Esophagus squamous epithelium (tissue), 5 donors: Measurements from ENCODE around the gene NAT16. TPM values are rescaled to one million over a fixed set of nuclear protein-coding genes. Genes with fewer than 3 reads are reported as not detected.

Experiments used
- DNase-seq: peaks from one replicate; lab custom pipeline; 2025; lab: John Stamatoyannopoulos, UW
- H3K27ac ChIP-seq, 4 donors: fragments of 200-600 bp; sonication (generic); one replicate each; pipeline ENCODE4 v1.5.1; 2016 to 2019; ENCODE audit warnings: mild to moderate bottlenecking in 1 of 4
- H3K27me3 ChIP-seq, 4 donors: fragments of 200-600 bp; sonication (generic); 1 replicate in 3 of 4; 2 replicates in 1 of 4; pipeline versions ENCODE4 v1.5.1 to v1.6.0; 2017 to 2021; ENCODE audit warnings: antibody characterized with exemption in 1 of 4
- H3K36me3 ChIP-seq, 3 donors: fragments of 200-600 bp; sonication (generic); one replicate each; pipeline ENCODE4 v1.5.1; 2016 to 2019
- H3K4me1 ChIP-seq, 3 donors: fragments of 200-600 bp; sonication (generic); one replicate each; pipeline ENCODE4 v1.5.1; 2017 to 2019
- H3K4me3 ChIP-seq, 4 donors: fragments of 200-600 bp; sonication (generic); 1 replicate in 3 of 4; 2 replicates in 1 of 4; pipeline ENCODE4 v1.5.1; 2016 to 2019; ENCODE audit warnings: mild to moderate bottlenecking in 2 of 4, moderate library complexity in 1 of 4
- H3K9me3 ChIP-seq, 3 donors: fragments of 200-600 bp; sonication (generic); one replicate each; pipeline ENCODE4 v1.5.1; 2016 to 2019
- CTCF ChIP-seq, 6 experiments: fragments of 450-650 bp in 4 of 6; fragments of 200-600 bp in 2 of 6; sonication (generic) in 2 of 6; IDR thresholded peaks; one replicate each; pipeline ENCODE4 v1.5.1; 2016 to 2019; ENCODE audit warnings: antibody characterized with exemption in 6 of 6, mild to moderate bottlenecking in 4 of 6, moderate library complexity in 4 of 6
- POLR2A ChIP-seq, 4 donors: fragments of 450-650 bp; IDR thresholded peaks; one replicate each; pipeline ENCODE4 v1.6.1; 2017; ENCODE audit warnings: antibody characterized with exemption in 4 of 4, mild to moderate bottlenecking in 4 of 4, moderate library complexity in 3 of 4
- WGBS, 2 donors: methylation state at CpG; one replicate each; pipeline ENCODE4 v1.1.5; 2018; 5-methylcytosine and 5-hydroxymethylcytosine counted together
- intact Hi-C: fragments of 100-400 bp; cut with DNase I; formaldehyde crosslinking; loops from one replicate; pipeline ENCODE4 v1.15.0; 2022
- total RNA-seq, 4 donors: library from RNA; depleted of rRNA; stranded (reverse); fragments of >200 nt; gene quantifications; one replicate each; pipeline ENCODE4 v1.1.0, GENCODE V29; 2016
- donor health status: DM: yes; HTN: yes; CAD: no.

The NAT16 gene
- total RNA-seq = not detected

DNA sequence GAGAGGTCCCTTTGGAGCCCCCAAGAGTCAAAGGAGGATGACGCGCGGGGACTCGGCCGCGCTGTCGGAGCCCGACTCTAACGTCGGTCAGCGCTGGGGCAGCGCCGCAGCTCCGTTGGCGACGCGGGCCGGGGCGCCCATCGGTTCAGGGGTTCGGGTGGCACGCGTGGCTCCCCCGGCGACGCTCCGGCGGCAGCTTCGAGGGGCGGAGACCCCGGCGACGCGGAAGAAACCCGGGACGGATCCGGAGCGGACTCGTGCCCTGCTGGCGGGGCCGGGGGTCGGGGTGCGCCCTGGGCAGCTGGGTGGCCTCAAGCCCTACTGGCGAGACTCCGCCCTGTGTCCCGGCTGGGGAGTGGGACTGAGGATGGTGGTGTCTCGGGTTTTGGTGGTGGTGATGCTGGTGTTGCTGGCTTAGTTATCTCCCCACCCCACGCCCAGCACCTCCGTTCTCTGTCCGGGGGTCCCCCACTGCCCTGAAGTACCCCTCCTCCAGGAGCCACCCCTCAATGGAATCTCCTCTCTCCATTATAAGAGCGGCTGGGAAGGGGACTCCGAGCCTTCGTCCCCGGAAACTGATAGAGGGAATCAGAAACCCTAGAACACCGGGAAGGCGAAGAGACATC is at the start of gene NAT16:
Gene NAT16 (minus strand): TSS at position 164 of the 626 bp plus-strand sequence. CDS start 5,486 bp downstream, outside the sequence.
- Histone ChIP-seq H3K36me3 (no peaks in the 10 kb centered on the region), H3K4me1 (peaks cover 9 to 17% (median 9%) of the 10 kb centered on the region in 3 donors), H3K27me3 (peaks cover 0 to 98% (median 41%) of the 10 kb centered on the region in 4 donors), H3K9me3 (no peaks in the 10 kb centered on the region), H3K27ac (no peak within 1 kb of the TSS), H3K4me3 (peak within 1 kb of the TSS in 1 of 4 donors; percentile 6)
- no peak for TF ChIP-seq CTCF (IDR thresholded peaks at IDR 0.05)
- TF ChIP-seq POLR2A (IDR thresholded peaks at IDR 0.05) = no peak
- no peak for DNase-seq
- intact Hi-C loops = no loop called here
- WGBS, 2 donors = 5 to 12% methylated on average over 4 to 6 of the region's 56 CpGs

- intact Hi-C loops = no loop called here
Measured at GRCh38 chr7:101226721-101227120, 46.6 kb upstream of the NAT16 start.

GRCh38 chr7:101225650-101226049 is 45.6 kb upstream of the NAT16 start:
- TF ChIP-seq CTCF (IDR thresholded peaks at IDR 0.05) (no peak), POLR2A (IDR thresholded peaks at IDR 0.05) (no peak)
- intact Hi-C loops = no loop called here
- H3K9me3 ChIP-seq = no peaks in the 10 kb centered on the region
- DNase-seq = no peak
- H3K4me1 ChIP-seq = peaks cover 0 to 12% (median 0%) of the 10 kb centered on the region in 3 donors
- peaks cover 23 to 93% (median 24%) of the 10 kb centered on the region in 3 donors for H3K36me3 ChIP-seq
- no peaks in the 10 kb centered on the region for H3K27me3 ChIP-seq
- H3K4me3 ChIP-seq = no peak overlapping the region
- no peak overlapping the region for H3K27ac ChIP-seq
- 84 to 96% methylated on average over 5 to 6 of the region's 6 CpGs for WGBS, 2 donors

More at GRCh38 chr7:101226721-101227120, 46.6 kb upstream of the NAT16 start:
- H3K27me3 ChIP-seq = no peaks in the 10 kb centered on the region
- H3K27ac ChIP-seq = no peak overlapping the region
- H3K9me3 ChIP-seq = no peaks in the 10 kb centered on the region
- TF ChIP-seq POLR2A (IDR thresholded peaks at IDR 0.05) = no peak
- TF ChIP-seq CTCF (IDR thresholded peaks at IDR 0.05) = no peak
- 84 to 91% methylated on average over 8 to 9 of the region's 9 CpGs for WGBS, 2 donors
- H3K4me3 ChIP-seq = no peak overlapping the region
- peaks cover under 1 to 9% (median 3%) of the 10 kb centered on the region in 3 donors for H3K4me1 ChIP-seq
- DNase-seq = no peak
- peaks cover 23 to 83% (median 24%) of the 10 kb centered on the region in 3 donors for H3K36me3 ChIP-seq

DNA sequence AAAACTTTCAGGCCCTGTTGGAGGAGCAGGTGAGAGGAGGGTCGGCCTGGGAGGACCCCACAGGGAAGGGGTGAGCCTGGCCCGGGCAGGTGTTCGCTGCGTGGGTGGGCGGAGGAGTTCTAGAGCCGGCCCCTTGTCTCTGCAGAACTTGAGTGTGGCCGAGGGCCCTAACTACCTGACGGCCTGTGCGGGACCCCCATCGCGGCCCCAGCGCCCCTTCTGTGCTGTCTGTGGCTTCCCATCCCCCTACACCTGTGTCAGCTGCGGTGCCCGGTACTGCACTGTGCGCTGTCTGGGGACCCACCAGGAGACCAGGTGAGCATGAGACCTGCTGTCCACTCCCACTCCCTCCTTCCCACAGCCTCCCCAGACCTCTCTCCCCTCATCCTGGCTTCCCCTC is 43.4 kb upstream of the NAT16 start:
- intact Hi-C loops = no loop called here
- WGBS, 2 donors = 93 to 96% methylated on average over 7 to 12 of the region's 15 CpGs
- TF ChIP-seq POLR2A (IDR thresholded peaks at IDR 0.05) = no peak
- no peak for TF ChIP-seq CTCF (IDR thresholded peaks at IDR 0.05)
- H3K4me1 ChIP-seq = peaks cover 6 to 33% (median 14%) of the 10 kb centered on the region in 3 donors
- H3K4me3 ChIP-seq = no peak overlapping the region
- no peak overlapping the region for H3K27ac ChIP-seq
- no peak for DNase-seq
- H3K27me3 ChIP-seq = no peaks in the 10 kb centered on the region
- peaks cover 23 to 80% (median 24%) of the 10 kb centered on the region in 3 donors for H3K36me3 ChIP-seq
- no peaks in the 10 kb centered on the region for H3K9me3 ChIP-seq

- Histone ChIP-seq H3K9me3 (no peaks in the 10 kb centered on the region), H3K36me3 (peaks cover 20 to 69% (median 23%) of the 10 kb centered on the region in 3 donors), H3K27me3 (no peaks in the 10 kb centered on the region), H3K27ac (no peak overlapping the region), H3K4me3 (no peak overlapping the region), H3K4me1 (peaks cover 8 to 36% (median 15%) of the 10 kb centered on the region in 3 donors)
- WGBS, 2 donors = 87 to 95% methylated on average over 10 to 12 of the region's 27 CpGs
- DNase-seq = no peak
- no peak for TF ChIP-seq POLR2A (IDR thresholded peaks at IDR 0.05)
- no peak for TF ChIP-seq CTCF (IDR thresholded peaks at IDR 0.05)
- intact Hi-C loops = no loop called here
Measured at GRCh38 chr7:101222275-101222830, 42.3 kb upstream of the NAT16 start.
